DOHH2 (cell line): Measurements from ENCODE around the gene KCND1.

Source experiments
- H3F3A ChIP-seq: fragments of 200-600 bp; sonication (generic), shearing (Covaris generic); 2 replicates; pipeline ENCODE4 v1.6.0; 2016; ENCODE audit warnings: antibody characterized with exemption, mild to moderate bottlenecking; ENCODE audit not compliant: control insufficient read depth, insufficient read depth
- H3K27ac ChIP-seq: fragments of 200-600 bp; sonication (generic); 2 replicates; pipeline ENCODE4 v1.5.1; 2014; ENCODE audit warnings: low read depth, mild to moderate bottlenecking, low read length, moderate library complexity
- H3K27me3 ChIP-seq: fragments of 200-600 bp; sonication (generic); 2 replicates; pipeline ENCODE4 v1.6.1; 2014; ENCODE audit warnings: mild to moderate bottlenecking, low read length, mixed read lengths; ENCODE audit not compliant: control insufficient read depth
- H3K36me3 ChIP-seq: fragments of 200-600 bp; sonication (generic); 2 replicates; pipeline ENCODE4 v1.6.1; 2014; ENCODE audit warnings: mild to moderate bottlenecking, low read length, moderate library complexity, mixed read lengths; ENCODE audit not compliant: control insufficient read depth
- H3K4me1 ChIP-seq: fragments of 200-600 bp; sonication (generic); 2 replicates; pipeline ENCODE4 v1.6.1; 2014; ENCODE audit warnings: mild to moderate bottlenecking, low read length, mixed read lengths; ENCODE audit not compliant: control insufficient read depth
- H3K4me2 ChIP-seq: fragments of 200-600 bp; sonication (generic); 2 replicates; pipeline ENCODE4 v1.6.0; 2014; ENCODE audit warnings: mild to moderate bottlenecking, low read length, moderate library complexity
- H3K4me3 ChIP-seq: fragments of 200-600 bp; sonication (generic); 2 replicates; pipeline ENCODE4 v1.5.1; 2014; ENCODE audit warnings: mild to moderate bottlenecking, low read length, mixed read lengths
- H3K79me2 ChIP-seq: fragments of 200-600 bp; sonication (generic); 2 replicates; pipeline ENCODE4 v1.6.1; 2014; ENCODE audit warnings: mild to moderate bottlenecking, low read length, mixed read lengths; ENCODE audit not compliant: control insufficient read depth
- H3K9me2 ChIP-seq: fragments of 200-600 bp; sonication (generic); replicated peaks from 2 replicates; pipeline ENCODE4 v1.6.1; 2014; ENCODE audit warnings: mild to moderate bottlenecking, low read length, mixed read lengths; ENCODE audit not compliant: control insufficient read depth
- H3K9me3 ChIP-seq: fragments of 200-600 bp; sonication (generic); 2 replicates; pipeline ENCODE4 v1.6.1; 2014; ENCODE audit warnings: antibody characterized with exemption, low read length, mixed read lengths; ENCODE audit not compliant: control insufficient read depth, insufficient read depth
- H4K20me1 ChIP-seq: fragments of 200-600 bp; sonication (generic); 2 replicates; pipeline ENCODE4 v1.6.0; 2014; ENCODE audit warnings: low read depth, mild to moderate bottlenecking, antibody characterized with exemption, low read length, moderate library complexity; ENCODE audit not compliant: control insufficient read depth, insufficient read depth
- CTCF ChIP-seq: fragments of 200-600 bp; sonication (generic); IDR thresholded peaks from one replicate; pipeline ENCODE4 v1.5.1; 2014; ENCODE audit warnings: antibody characterized with exemption, mild to moderate bottlenecking, low read depth, low read length; ENCODE audit not compliant: poor library complexity, severe bottlenecking
- EZH2phosphoT487 ChIP-seq: fragments of 200-600 bp; sonication (generic); IDR thresholded peaks from 2 replicates; pipeline ENCODE4 v1.6.1; 2017; ENCODE audit warnings: borderline replicate concordance, mild to moderate bottlenecking, antibody characterized with exemption, low read length, moderate library complexity, mixed read lengths

KCND1 gene

DNA sequence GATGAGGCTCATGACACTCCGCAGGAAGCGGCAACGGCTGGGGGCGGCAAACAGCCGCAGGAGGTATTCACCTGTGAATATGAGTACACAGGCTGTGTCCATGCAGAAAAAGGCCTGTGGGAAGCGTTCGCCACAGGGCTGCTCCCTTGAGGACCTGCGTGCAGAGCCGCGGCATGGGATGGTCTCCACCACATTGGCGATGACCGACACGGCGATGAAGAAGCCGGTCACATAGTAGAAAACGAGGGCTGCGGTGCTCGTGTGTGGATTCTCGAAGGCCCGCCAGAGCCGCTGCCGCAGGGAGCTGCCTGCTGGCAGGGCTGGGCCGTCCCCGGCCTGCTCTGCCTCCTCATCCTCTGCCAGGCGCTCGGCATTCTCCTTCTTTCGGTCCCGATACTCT, 2.2 kb downstream of the KCND1 start:
- H3K4me1 ChIP-seq: peaks cover 11% of the 10 kb centered on the region
- H3K79me2 ChIP-seq: no peaks in the 10 kb centered on the region
- H3F3A ChIP-seq: no peaks in the 10 kb centered on the region
- H3K4me3 ChIP-seq: no peak overlapping the region
- no peak overlapping the region for H3K4me2 ChIP-seq
- H3K27me3 ChIP-seq: no peaks in the 10 kb centered on the region
- no peak for TF ChIP-seq CTCF
- no peak for TF ChIP-seq EZH2phosphoT487
- H3K9me3 ChIP-seq: no peaks in the 10 kb centered on the region
- no peaks in the 10 kb centered on the region for H4K20me1 ChIP-seq
- H3K27ac ChIP-seq: no peak overlapping the region
- no peaks in the 10 kb centered on the region for H3K9me2 ChIP-seq
- H3K36me3 ChIP-seq: no peaks in the 10 kb centered on the region; the same call in 1 of the 2 replicates

DNA sequence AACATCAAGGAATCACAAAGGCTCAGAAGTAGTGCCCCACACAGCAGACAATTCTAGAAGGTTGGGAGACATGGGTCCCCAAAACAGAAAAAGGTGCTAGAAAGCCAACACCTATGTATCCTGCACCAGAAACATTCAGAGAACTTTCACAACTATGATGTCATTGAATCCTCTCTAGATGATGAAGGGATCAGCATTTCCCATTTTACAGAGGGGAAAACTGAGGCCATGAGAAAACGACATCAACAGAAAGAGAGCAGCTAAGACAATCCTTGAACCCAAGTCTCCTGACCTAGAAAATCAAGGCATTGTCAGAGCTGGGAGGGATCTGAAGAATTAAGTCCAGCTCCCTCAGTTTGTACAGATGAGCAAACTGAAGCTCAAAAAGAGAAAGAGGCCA, 3.3 kb downstream of the KCND1 start:
- H3K36me3 ChIP-seq: peaks cover 5% of the 10 kb centered on the region; the same call in 1 of the 2 replicates
- no peak overlapping the region for H3K4me3 ChIP-seq
- H3K9me2 ChIP-seq: no peaks in the 10 kb centered on the region
- no peaks in the 10 kb centered on the region for H3F3A ChIP-seq
- H3K27ac ChIP-seq: no peak overlapping the region
- no peaks in the 10 kb centered on the region for H3K79me2 ChIP-seq
- peaks cover 17% of the 10 kb centered on the region for H3K4me1 ChIP-seq
- H3K9me3 ChIP-seq: no peaks in the 10 kb centered on the region
- no peaks in the 10 kb centered on the region for H3K27me3 ChIP-seq
- TF ChIP-seq EZH2phosphoT487 (no peak), CTCF (no peak)
- no peak overlapping the region for H3K4me2 ChIP-seq
- no peaks in the 10 kb centered on the region for H4K20me1 ChIP-seq

- Histone ChIP-seq H3K27me3 (no peaks in the 10 kb centered on the region), H3K4me1 (peaks cover 24% of the 10 kb centered on the region), H3K9me2 (no peaks in the 10 kb centered on the region), H4K20me1 (no peaks in the 10 kb centered on the region), H3K79me2 (peaks cover 4% of the 10 kb centered on the region; the same call in 1 of the 2 replicates), H3K9me3 (no peaks in the 10 kb centered on the region), H3K27ac (no peak overlapping the region), H3K4me2 (no peak overlapping the region), H3K4me3 (no peak overlapping the region), H3K36me3 (peaks cover 5% of the 10 kb centered on the region; the same call in 1 of the 2 replicates), H3F3A (no peaks in the 10 kb centered on the region)
- no peak for TF ChIP-seq EZH2phosphoT487
- TF ChIP-seq CTCF: no peak
Measured at GRCh38 chrX:48966796-48967579, 4.7 kb downstream of the KCND1 start.
